ENCODE data around the gene MROH8. TPM values are rescaled to one million over a fixed set of nuclear protein-coding genes. Genes with fewer than 3 reads are reported as not detected.

MROH8 gene
- polyA plus RNA-seq, 1 of the 3 experiments (the other 2 are of a cell fraction), result 3.5 TPM

DNA sequence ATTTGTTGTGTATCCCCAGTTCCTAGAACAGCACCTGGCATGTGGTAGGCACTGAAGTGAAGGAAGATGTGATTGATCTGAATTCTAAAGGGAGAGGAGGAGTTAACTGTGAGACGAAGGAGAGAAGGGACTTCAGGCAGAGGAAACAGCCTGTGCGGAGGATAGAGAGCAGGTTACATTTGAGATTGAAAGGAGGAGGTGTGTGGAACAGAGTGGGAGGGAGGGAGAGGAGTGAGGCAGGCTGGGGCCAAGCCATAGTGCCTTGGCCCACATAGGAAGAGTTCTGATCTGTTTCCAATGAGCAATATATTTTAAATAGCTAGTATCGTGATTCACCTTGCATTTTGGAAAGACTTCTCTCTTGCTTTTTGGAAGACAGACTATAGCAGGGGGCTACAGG lies 13.9 kb upstream of the MROH8 start:
- Histone ChIP-seq H3K4me1 (ENCODE audit: control insufficient read depth in 1 of 2, insufficient read depth in 2 of 2, low read depth in 1 of 2, low read length in 1 of 2) (peaks cover 4 to 5% of the 10 kb centered on the region in 2 experiments; a peak in 2 of 4 replicates), H3F3A (replicated peaks; ENCODE audit: insufficient read depth) (peaks cover 4% of the 10 kb centered on the region), H3K4me3 (ENCODE audit: low read depth in 2 of 2, low read length in 1 of 2) (no peak overlapping the region), H3K9ac (no peak overlapping the region), H3K27ac (ENCODE audit: low read depth in 2 of 2, low read length in 1 of 2) (no peak overlapping the region), H3K27me3 (ENCODE audit: insufficient read depth) (no peaks in the 10 kb centered on the region), H3K79me2 (ENCODE audit: insufficient read depth) (peaks cover 99% of the 10 kb centered on the region), H3K9me2 (no peaks in the 10 kb centered on the region), H4K20me1 (ENCODE audit: insufficient read depth) (peaks cover 70% of the 10 kb centered on the region), H3K9me3 (no peaks in the 10 kb centered on the region), H2AFZ (ENCODE audit: low read depth) (no peak overlapping the region), H3K36me3 (replicated peaks in 1 of 2; ENCODE audit: control insufficient read depth in 1 of 2, insufficient read depth in 2 of 2, low read length in 1 of 2) (peaks cover 12 to 24% of the 10 kb centered on the region in 2 experiments), H3K4me2 (no peak overlapping the region)
- CTCF ChIA-PET, result interaction anchor here (0.9 to 14.0 kb wide), 7 partner anchors 8 to 371 kb away, joined by 3 to 280 read pairs (median 4); partner anchors contain the start of gene BLCAP
- POLR2A ChIA-PET, result no interaction called here
- WGBS (ENCODE audit: low lambda C conversion rate), result 94% methylated on average over 3 of the region's 3 CpGs
- TF ChIP-seq TAF1 (IDR thresholded peaks at IDR 0.05; ENCODE audit: borderline replicate concordance, low read depth, low read length) (no peak), EZH2phosphoT487 (IDR thresholded peaks at IDR 0.05; ENCODE audit: borderline replicate concordance, low read depth) (no peak), FOXM1 (IDR thresholded peaks at IDR 0.05; ENCODE audit: low read depth) (no peak), CTCF (IDR thresholded peaks at IDR 0.05) (no peak), RAD21 (IDR thresholded peaks at IDR 0.05; ENCODE audit: low read length) (no peak), RCOR1 (IDR thresholded peaks at IDR 0.05; ENCODE audit: low read length) (no peak), JUND (IDR thresholded peaks at IDR 0.05) (no peak), RFX5 (IDR thresholded peaks at IDR 0.05; ENCODE audit: low read length) (no peak), GABPA (IDR thresholded peaks at IDR 0.05; ENCODE audit: low read depth) (no peak)
- DNase-seq, result no peak

DNA sequence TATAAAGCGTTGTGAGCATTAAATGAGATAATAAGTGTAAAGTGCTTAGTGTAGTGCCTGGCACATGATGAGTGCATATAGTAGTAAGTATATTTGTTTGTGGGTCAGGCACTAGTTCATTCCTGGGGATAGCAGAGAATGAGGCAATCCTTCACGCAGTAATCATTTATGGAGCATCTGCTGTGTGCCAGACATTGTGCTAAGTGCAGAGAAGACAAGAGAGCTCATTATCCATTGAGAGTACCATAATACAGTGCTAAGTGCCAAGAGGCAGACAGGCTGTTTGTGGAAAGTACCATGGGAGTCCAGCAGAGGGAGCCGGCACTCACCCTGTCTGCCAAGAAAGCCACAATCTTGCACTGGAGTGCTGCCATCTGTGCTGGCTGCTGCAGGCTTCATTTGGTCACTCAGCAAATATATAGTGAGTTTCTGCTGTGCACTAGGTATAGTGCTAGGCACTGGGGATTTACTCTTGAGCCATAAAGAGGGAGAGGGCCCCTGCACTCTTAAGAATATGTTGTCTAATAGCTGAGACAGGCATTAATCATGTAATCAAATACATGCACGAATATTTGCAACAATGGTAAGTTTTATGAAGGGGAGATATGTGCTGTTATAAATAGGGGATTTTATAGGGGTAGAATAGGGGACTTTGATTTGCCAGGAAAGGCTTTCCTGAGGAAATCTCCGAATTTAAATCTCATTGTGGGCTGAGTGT lies 12.9 kb upstream of the MROH8 start:
- Histone ChIP-seq H3K79me2 (ENCODE audit: insufficient read depth) (peaks cover 98% of the 10 kb centered on the region), H3K36me3 (replicated peaks in 1 of 2; ENCODE audit: control insufficient read depth in 1 of 2, insufficient read depth in 2 of 2, low read length in 1 of 2) (peaks cover 9 to 28% of the 10 kb centered on the region in 2 experiments), H3K27ac (ENCODE audit: low read depth in 2 of 2, low read length in 1 of 2) (no peak overlapping the region), H3K27me3 (ENCODE audit: insufficient read depth) (no peaks in the 10 kb centered on the region), H3K4me2 (no peak overlapping the region), H2AFZ (ENCODE audit: low read depth) (no peak overlapping the region), H3K9me3 (no peaks in the 10 kb centered on the region), H3F3A (replicated peaks; ENCODE audit: insufficient read depth) (peaks cover 4% of the 10 kb centered on the region), H3K9ac (no peak overlapping the region), H3K4me1 (ENCODE audit: control insufficient read depth in 1 of 2, insufficient read depth in 2 of 2, low read depth in 1 of 2, low read length in 1 of 2) (peaks cover 4 to 5% of the 10 kb centered on the region in 2 experiments; a peak in 2 of 4 replicates), H3K4me3 (ENCODE audit: low read depth in 2 of 2, low read length in 1 of 2) (no peak overlapping the region), H4K20me1 (ENCODE audit: insufficient read depth) (peaks cover 65% of the 10 kb centered on the region), H3K9me2 (no peaks in the 10 kb centered on the region)
- ChIA-PET POLR2A (no interaction called here), CTCF (interaction anchor here (0.5 to 14.0 kb wide), 35 partner anchors 9 to 845 kb away, joined by 3 to 280 read pairs (median 4); partner anchors contain the start of genes BLCAP, MROH8 and RPN2)
- TF ChIP-seq CTCF (IDR thresholded peaks at IDR 0.05), result peak; percentile 85
- TF ChIP-seq MXI1 (IDR thresholded peaks at IDR 0.05; ENCODE audit: low read depth, low read length), result 0 out of 2 replicates have a peak, but pooled peaks have one; percentile 46
- TF ChIP-seq TCF12 (IDR thresholded peaks at IDR 0.05), result peak; percentile 27; the same call in 1 of the 2 replicates
- TF ChIP-seq JUND (IDR thresholded peaks at IDR 0.05), result no peak
- TF ChIP-seq SIN3A (IDR thresholded peaks at IDR 0.05; ENCODE audit: borderline replicate concordance, low read depth, low read length), result peak; percentile 46; the same call in 1 of the 2 replicates
- peak; percentile 51 for TF ChIP-seq CHD2 (IDR thresholded peaks at IDR 0.05; ENCODE audit: low read length, partially characterized antibody)
- peak; percentile 37; the same call in 1 of the 2 replicates for TF ChIP-seq RCOR1 (IDR thresholded peaks at IDR 0.05; ENCODE audit: low read length)
- no peak for TF ChIP-seq YY1 (IDR thresholded peaks at IDR 0.05; ENCODE audit: low read depth)
- peak; percentile 71 for TF ChIP-seq RAD21 (IDR thresholded peaks at IDR 0.05; ENCODE audit: low read length)
- peak; percentile 74 for TF ChIP-seq SMC3 (IDR thresholded peaks at IDR 0.05; ENCODE audit: low read depth, low read length)
- no peak for TF ChIP-seq POLR2AphosphoS5 (IDR thresholded peaks at IDR 0.05; ENCODE audit: low read depth, low read length)
- TF ChIP-seq TAF1 (IDR thresholded peaks at IDR 0.05; ENCODE audit: borderline replicate concordance, low read depth, low read length), result no peak
- peak; percentile 75 for TF ChIP-seq NFIC (IDR thresholded peaks at IDR 0.05; ENCODE audit: borderline replicate concordance)
- TF ChIP-seq ZBTB33 (IDR thresholded peaks at IDR 0.05; ENCODE audit: borderline replicate concordance, low read depth), result no peak
- 0 out of 2 replicates have a peak, but pooled peaks have one; percentile 11 for TF ChIP-seq MAX (IDR thresholded peaks at IDR 0.05; ENCODE audit: low read depth)
- 54% methylated on average over 5 of the region's 5 CpGs for WGBS (ENCODE audit: low lambda C conversion rate)
- peak; percentile 78 for DNase-seq
